ENCODE data around the gene HMHB1. TPM values are rescaled to one million over a fixed set of nuclear protein-coding genes. Genes with fewer than 3 reads are reported as not detected.

Gene HMHB1
- total RNA-seq, result not detected
- not detected for total RNA-seq (2013)
- total RNA-seq, result 0 reads per million in 29 experiments

GRCh38 chr5:143812085-143812705 is at the start of gene HMHB1:
Gene HMHB1, plus strand, starts transcription at chr5:143812161.
- no peaks in the 10 kb centered on the region for H3K9me3 Mint-ChIP-seq
- H3K27ac Mint-ChIP-seq, result peak within 1 kb of the TSS in 1 of 2 donors; percentile 16
- Histone ChIP-seq H3K36me3 (ENCODE audit: control insufficient read depth in 2 of 2, extremely low read depth in 1 of 2, insufficient read depth in 1 of 2, low read length in 1 of 2) (no peaks in the 10 kb centered on the region), H3K4me3 (ENCODE audit: control insufficient read depth in 1 of 2, extremely low read depth in 1 of 2, low read length in 1 of 2) (no peak within 1 kb of the TSS), H3K4me1 (ENCODE audit: control insufficient read depth in 1 of 2, extremely low read depth in 1 of 2, insufficient read depth in 2 of 2, low read length in 2 of 2) (peaks cover 0 to 10% of the 10 kb centered on the region in 2 experiments), H3K27me3 (replicated peaks in 1 of 2; ENCODE audit: control insufficient read depth in 2 of 2, extremely low read depth in 1 of 2, insufficient read depth in 2 of 2, low read length in 1 of 2) (no peaks in the 10 kb centered on the region), H3K27ac (ENCODE audit: low read length) (no peak within 1 kb of the TSS), H3K9me3 (no peaks in the 10 kb centered on the region)
- H3K4me3 Mint-ChIP-seq, result peak within 1 kb of the TSS; percentile 10 to 72 (median 46)
- 23% methylated on average over 15 of the region's 16 CpGs for WGBS (ENCODE audit: insufficient coverage)
- H3K36me3 Mint-ChIP-seq, result no peaks in the 10 kb centered on the region
- peak in 1 of 35 experiments; percentile 5 for DNase-seq
- peaks cover 15 to 21% (median 18%) of the 10 kb centered on the region in 3 donors for H3K4me1 Mint-ChIP-seq
- peaks cover 0 to 3% of the 10 kb centered on the region in 2 donors for H3K27me3 Mint-ChIP-seq
- ChIA-PET CTCF (interaction anchor here in 1 of 2 donors (1.0 kb wide), 1 partner anchor 15 kb away, joined by 3 read pairs; no protein-coding TSS in a partner anchor), POLR2A (no interaction called here)
- ATAC-seq (replicated peaks in 1 of 4), result peak in 1 of 4 experiments; percentile 31

- ChIA-PET CTCF (interaction anchor here in 1 of 2 donors (0.6 kb wide), 1 partner anchor 40 kb away, joined by 6 read pairs; no protein-coding TSS in a partner anchor), POLR2A (no interaction called here)
- 100% methylated on average over 4 of the region's 5 CpGs for WGBS (ENCODE audit: insufficient coverage)
- H3K27ac Mint-ChIP-seq, result no peak overlapping the region
- H3K9me3 Mint-ChIP-seq, result no peaks in the 10 kb centered on the region
- H3K36me3 Mint-ChIP-seq, result no peaks in the 10 kb centered on the region
- ATAC-seq (replicated peaks in 1 of 4), result no peak
- no peaks in the 10 kb centered on the region for H3K4me1 Mint-ChIP-seq
- Histone ChIP-seq H3K9me3 (no peaks in the 10 kb centered on the region), H3K27ac (ENCODE audit: low read length) (no peak overlapping the region), H3K27me3 (replicated peaks in 1 of 2; ENCODE audit: control insufficient read depth in 2 of 2, extremely low read depth in 1 of 2, insufficient read depth in 2 of 2, low read length in 1 of 2) (no peaks in the 10 kb centered on the region), H3K36me3 (ENCODE audit: control insufficient read depth in 2 of 2, extremely low read depth in 1 of 2, insufficient read depth in 1 of 2, low read length in 1 of 2) (no peaks in the 10 kb centered on the region), H3K4me3 (ENCODE audit: control insufficient read depth in 1 of 2, extremely low read depth in 1 of 2, low read length in 1 of 2) (no peak overlapping the region), H3K4me1 (ENCODE audit: control insufficient read depth in 1 of 2, extremely low read depth in 1 of 2, insufficient read depth in 2 of 2, low read length in 2 of 2) (no peaks in the 10 kb centered on the region)
- no peak overlapping the region for H3K4me3 Mint-ChIP-seq
- no peak for DNase-seq
- peaks cover 0 to 7% of the 10 kb centered on the region in 2 donors for H3K27me3 Mint-ChIP-seq
These were observed 49.2 kb upstream of the HMHB1 start for GRCh38 chr5:143762636-143763220.

- ChIA-PET POLR2A (interaction anchor here in 1 of 2 donors (0.7 kb wide), 1 partner anchor 106 kb away, joined by 4 read pairs; no protein-coding TSS in a partner anchor), CTCF (no interaction called here)
- Histone ChIP-seq H3K9me3 (no peaks in the 10 kb centered on the region), H3K36me3 (ENCODE audit: control insufficient read depth in 2 of 2, extremely low read depth in 1 of 2, insufficient read depth in 1 of 2, low read length in 1 of 2) (no peaks in the 10 kb centered on the region), H3K27ac (ENCODE audit: low read length) (no peak overlapping the region), H3K4me3 (ENCODE audit: control insufficient read depth in 1 of 2, extremely low read depth in 1 of 2, low read length in 1 of 2) (no peak overlapping the region), H3K27me3 (replicated peaks in 1 of 2; ENCODE audit: control insufficient read depth in 2 of 2, extremely low read depth in 1 of 2, insufficient read depth in 2 of 2, low read length in 1 of 2) (no peaks in the 10 kb centered on the region), H3K4me1 (ENCODE audit: control insufficient read depth in 1 of 2, extremely low read depth in 1 of 2, insufficient read depth in 2 of 2, low read length in 2 of 2) (no peaks in the 10 kb centered on the region)
- H3K9me3 Mint-ChIP-seq, result no peaks in the 10 kb centered on the region
- 100% methylated on average over 1 of the region's 3 CpGs for WGBS (ENCODE audit: insufficient coverage)
- DNase-seq (no peak), ATAC-seq (replicated peaks in 1 of 4) (no peak)
- no peak overlapping the region for H3K4me3 Mint-ChIP-seq
- no peaks in the 10 kb centered on the region for H3K36me3 Mint-ChIP-seq
- no peaks in the 10 kb centered on the region for H3K4me1 Mint-ChIP-seq
- H3K27me3 Mint-ChIP-seq, result peaks cover 4 to 12% of the 10 kb centered on the region in 2 donors
- no peak overlapping the region for H3K27ac Mint-ChIP-seq
These were observed 44.8 kb upstream of the HMHB1 start for GRCh38 chr5:143767162-143767561.

GRCh38 chr5:143769026-143769786 is 42.8 kb upstream of the HMHB1 start:
- no peak overlapping the region for H3K27ac ChIP-seq (ENCODE audit: low read length)
- WGBS (ENCODE audit: insufficient coverage), result 90% methylated on average over 2 of the region's 5 CpGs
- Mint-ChIP-seq H3K36me3 (no peaks in the 10 kb centered on the region), H3K4me3 (no peak overlapping the region), H3K4me1 (no peaks in the 10 kb centered on the region), H3K27me3 (peaks cover 4 to 12% of the 10 kb centered on the region in 2 donors), H3K9me3 (no peaks in the 10 kb centered on the region), H3K27ac (no peak overlapping the region)
- H3K4me3 ChIP-seq (ENCODE audit: control insufficient read depth in 1 of 2, extremely low read depth in 1 of 2, low read length in 1 of 2), result no peak overlapping the region
- H3K4me1 ChIP-seq (ENCODE audit: control insufficient read depth in 1 of 2, extremely low read depth in 1 of 2, insufficient read depth in 2 of 2, low read length in 2 of 2), result no peaks in the 10 kb centered on the region
- no peaks in the 10 kb centered on the region for H3K9me3 ChIP-seq
- no peaks in the 10 kb centered on the region for H3K36me3 ChIP-seq (ENCODE audit: control insufficient read depth in 2 of 2, extremely low read depth in 1 of 2, insufficient read depth in 1 of 2, low read length in 1 of 2)
- CTCF ChIA-PET, result interaction anchor here in 1 of 2 donors (0.5 kb wide), 1 partner anchor 742 kb away, joined by 5 read pairs; no protein-coding TSS in a partner anchor
- POLR2A ChIA-PET, result no interaction called here
- H3K27me3 ChIP-seq (replicated peaks in 1 of 2; ENCODE audit: control insufficient read depth in 2 of 2, extremely low read depth in 1 of 2, insufficient read depth in 2 of 2, low read length in 1 of 2), result no peaks in the 10 kb centered on the region
- DNase-seq, result no peak
- no peak for ATAC-seq (replicated peaks in 1 of 4)

DNA sequence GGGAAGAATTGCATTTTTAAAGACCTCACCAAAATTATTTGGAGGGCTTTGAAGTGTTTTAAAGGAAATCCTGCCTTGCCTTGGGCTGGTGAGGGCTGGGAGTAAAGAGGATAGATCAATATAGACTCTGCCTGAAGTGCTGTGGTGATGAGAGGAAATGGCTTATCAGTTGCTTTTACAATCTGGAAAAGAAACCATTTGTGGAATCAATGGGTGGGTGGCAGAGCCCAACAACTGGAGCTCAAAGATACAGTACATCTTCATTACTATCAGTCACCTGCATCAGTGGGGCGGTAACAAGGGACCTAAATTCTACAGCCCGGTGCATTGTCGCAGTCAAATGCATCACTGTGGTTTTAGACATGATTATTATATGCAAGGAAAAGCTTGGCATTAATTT is 41.5 kb upstream of the HMHB1 start:
- ChIA-PET POLR2A (no interaction called here), CTCF (no interaction called here)
- H3K27ac ChIP-seq (ENCODE audit: low read length), result no peak overlapping the region
- H3K27me3 Mint-ChIP-seq, result peaks cover 4 to 12% of the 10 kb centered on the region in 2 donors
- H3K36me3 Mint-ChIP-seq, result no peaks in the 10 kb centered on the region
- DNase-seq, result no peak
- H3K4me3 ChIP-seq (ENCODE audit: control insufficient read depth in 1 of 2, extremely low read depth in 1 of 2, low read length in 1 of 2), result no peak overlapping the region
- no peak overlapping the region for H3K27ac Mint-ChIP-seq
- no peaks in the 10 kb centered on the region for H3K36me3 ChIP-seq (ENCODE audit: control insufficient read depth in 2 of 2, extremely low read depth in 1 of 2, insufficient read depth in 1 of 2, low read length in 1 of 2)
- no CpG with 5 or more reads among the region's 3 CpGs for WGBS (ENCODE audit: insufficient coverage)
- no peaks in the 10 kb centered on the region for H3K4me1 Mint-ChIP-seq
- no peaks in the 10 kb centered on the region for H3K4me1 ChIP-seq (ENCODE audit: control insufficient read depth in 1 of 2, extremely low read depth in 1 of 2, insufficient read depth in 2 of 2, low read length in 2 of 2)
- no peaks in the 10 kb centered on the region for H3K27me3 ChIP-seq (replicated peaks in 1 of 2; ENCODE audit: control insufficient read depth in 2 of 2, extremely low read depth in 1 of 2, insufficient read depth in 2 of 2, low read length in 1 of 2)
- no peak overlapping the region for H3K4me3 Mint-ChIP-seq
- no peaks in the 10 kb centered on the region for H3K9me3 Mint-ChIP-seq
- no peaks in the 10 kb centered on the region for H3K9me3 ChIP-seq
- no peak for ATAC-seq (replicated peaks in 1 of 4)

DNA sequence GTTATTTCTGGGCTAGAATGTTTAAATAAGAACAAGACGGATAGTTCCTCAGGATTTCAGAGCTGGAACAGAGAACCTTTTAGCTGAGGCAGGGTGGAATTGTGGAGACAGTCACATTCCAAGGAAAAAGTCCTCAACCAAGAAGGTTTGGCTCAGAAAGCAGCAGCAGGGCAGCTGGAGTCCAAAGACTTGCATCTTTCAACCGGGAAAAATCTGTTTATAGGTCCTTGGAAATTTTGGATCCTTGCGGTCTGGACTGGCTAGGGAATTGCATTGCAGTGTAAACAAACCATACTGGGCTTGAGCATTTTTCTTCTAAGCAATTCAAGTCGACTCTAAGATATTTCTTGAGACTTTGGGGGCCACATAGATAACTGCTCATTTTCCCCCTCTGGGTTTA is 40.8 kb upstream of the HMHB1 start:
- POLR2A ChIA-PET, result no interaction called here
- no peaks in the 10 kb centered on the region for H3K36me3 Mint-ChIP-seq
- Histone ChIP-seq H3K9me3 (no peaks in the 10 kb centered on the region), H3K27me3 (replicated peaks in 1 of 2; ENCODE audit: control insufficient read depth in 2 of 2, extremely low read depth in 1 of 2, insufficient read depth in 2 of 2, low read length in 1 of 2) (no peaks in the 10 kb centered on the region), H3K4me1 (ENCODE audit: control insufficient read depth in 1 of 2, extremely low read depth in 1 of 2, insufficient read depth in 2 of 2, low read length in 2 of 2) (no peaks in the 10 kb centered on the region), H3K36me3 (ENCODE audit: control insufficient read depth in 2 of 2, extremely low read depth in 1 of 2, insufficient read depth in 1 of 2, low read length in 1 of 2) (no peaks in the 10 kb centered on the region), H3K4me3 (ENCODE audit: control insufficient read depth in 1 of 2, extremely low read depth in 1 of 2, low read length in 1 of 2) (no peak overlapping the region), H3K27ac (ENCODE audit: low read length) (no peak overlapping the region)
- no peaks in the 10 kb centered on the region for H3K4me1 Mint-ChIP-seq
- H3K9me3 Mint-ChIP-seq, result no peaks in the 10 kb centered on the region
- WGBS (ENCODE audit: insufficient coverage), result 93% methylated on average over 2 of the region's 4 CpGs
- ATAC-seq (replicated peaks in 1 of 4) (no peak), DNase-seq (no peak)
- no peak overlapping the region for H3K27ac Mint-ChIP-seq
- no peak overlapping the region for H3K4me3 Mint-ChIP-seq
- H3K27me3 Mint-ChIP-seq, result peaks cover 4 to 12% of the 10 kb centered on the region in 2 donors
- CTCF ChIA-PET, result no interaction called here

All from T-cell (primary cell).